ENCODE results near the gene LY86. TPM values are rescaled to one million over a fixed set of nuclear protein-coding genes. Genes with fewer than 3 reads are reported as not detected.
A peak's percentile ranks its signal among the peaks of the same experiment; 100 is the strongest.

Gene LY86
- total and polyA plus RNA-seq, 9 of the 15 experiments (the other 6 are each of a cell fraction or from before 2014, with no cell fraction given) = 0.08 to 0.20 TPM; not detected in 7

GRCh38 chr6:6655805-6656251, 67.3 kb downstream of the LY86 start:
- POLR2A ChIA-PET = interaction anchor here (1.2 kb wide), 1 partner anchor 195 kb away, joined by 3 read pairs; no protein-coding TSS in a partner anchor
- Histone ChIP-seq H3K79me2 (ENCODE audit: control insufficient read depth, insufficient read depth, low read length) (no peaks in the 10 kb centered on the region), H4K20me1 (replicated peaks; ENCODE audit: control insufficient read depth, insufficient read depth, low read length) (no peaks in the 10 kb centered on the region), H3K9ac (ENCODE audit: insufficient read depth in 1 of 2, low read depth in 2 of 2, low read length in 2 of 2) (no peak overlapping the region), H3K4me1 (replicated peaks in 1 of 2; ENCODE audit: control insufficient read depth in 2 of 2, insufficient read depth in 2 of 2, low read length in 2 of 2) (peaks cover 0 to 48% of the 10 kb centered on the region in 2 experiments; a peak in 4 of 5 replicates), H3K9me3 (replicated peaks; ENCODE audit: control insufficient read depth, insufficient read depth, low read depth, low read length) (peaks cover 3% of the 10 kb centered on the region; the same call in 1 of the 2 replicates), H3K4me2 (ENCODE audit: insufficient read depth, low read length) (no peak overlapping the region), H3K9me1 (ENCODE audit: control insufficient read depth, insufficient read depth, low read length) (no peaks in the 10 kb centered on the region), H3K36me3 (ENCODE audit: control insufficient read depth, insufficient read depth, low read length) (no peaks in the 10 kb centered on the region), H3K27ac (ENCODE audit: extremely low read depth, low read depth, low read length) (peak overlapping the region; percentile 17; the same call in 2 of the 3 replicates), H3K4me3 (no peak overlapping the region), H3K27me3 (ENCODE audit: control insufficient read depth in 2 of 2, insufficient read depth in 2 of 2, low read length in 2 of 2) (no peaks in the 10 kb centered on the region), H2AFZ (ENCODE audit: low read depth, low read length) (peak overlapping the region; percentile 65)
- DNase-seq (ENCODE audit: extremely low read depth in 1 of 4, low spot score in 3 of 4) = no peak
- BruUV-seq (replicated peaks) = no TSS peak
- 74% methylated on average over 9 of the region's 9 CpGs for WGBS (ENCODE audit: insufficient coverage, low coverage, missing lambda C conversion rate)
- CTCF ChIA-PET (ENCODE audit: low intra/inter-chr PET ratio) = no interaction called here
- in situ Hi-C loops (cut with MboI) = no loop called here
- no peak for ATAC-seq
- no peak for FAIRE-seq
- intact Hi-C loops (cut with micrococcal nuclease) = no loop called here
- TF ChIP-seq NFXL1 (CRISPR knock-in tag; IDR thresholded peaks at IDR 0.05) (0 out of 2 replicates have a peak, but pooled peaks have one; percentile 4), THRB (CRISPR knock-in tag; conservative IDR thresholded peaks at IDR 0.05) (no peak), ID3 (CRISPR knock-in tag; IDR thresholded peaks at IDR 0.05) (no peak), ID3 (tag; IDR thresholded peaks at IDR 0.05) (peak; percentile 44; the same call in 1 of the 2 replicates), ETV1 (tag; conservative IDR thresholded peaks at IDR 0.05; ENCODE audit: low read depth) (no peak; the same call in 1 of the 2 replicates), ATF4 (CRISPR knock-in tag; IDR thresholded peaks at IDR 0.05) (no peak), DMBX1 (CRISPR knock-in tag; IDR thresholded peaks at IDR 0.05; ENCODE audit: borderline replicate concordance) (peak; percentile 15; the same call in 1 of the 2 replicates), RFX1 (IDR thresholded peaks at IDR 0.05) (no peak), ZKSCAN8 (CRISPR knock-in tag; IDR thresholded peaks at IDR 0.05) (no peak), ETS2 (tag; IDR thresholded peaks at IDR 0.05; ENCODE audit: borderline replicate concordance, poor library complexity, severe bottlenecking) (peak; percentile 8), PKNOX1 (IDR thresholded peaks at IDR 0.05) (no peak), DLX4 (CRISPR knock-in tag; IDR thresholded peaks at IDR 0.05) (no peak), MECOM (CRISPR knock-in tag; IDR thresholded peaks at IDR 0.05) (0 out of 2 replicates have a peak, but pooled peaks have one; percentile 51), SRF (CRISPR knock-in tag; IDR thresholded peaks at IDR 0.05) (peak in 1 of 2 experiments; percentile 20; a peak in 1 of 4 replicates), ETV5 (CRISPR knock-in tag; IDR thresholded peaks at IDR 0.05; ENCODE audit: low read depth) (no peak), TGIF2 (CRISPR knock-in tag; IDR thresholded peaks at IDR 0.05) (no peak), ZBTB9 (CRISPR knock-in tag; IDR thresholded peaks at IDR 0.05) (no peak)
